SK-N-SH treated with all-trans-retinoic acid at 6 μM for 48 hours (cell line): ENCODE results near the gene ECE1.

ENCODE experiments used
- ARNTL ChIP-seq: fragments of 450-650 bp; formaldehyde crosslinking; IDR thresholded peaks from 2 replicates; pipeline ENCODE4 v1.5.0; 2020; ENCODE audit warnings: low read depth, mild to moderate bottlenecking, moderate library complexity, borderline replicate concordance
- CSDC2 ChIP-seq: fragments of 250-450 bp; sonication (Bioruptor Pico); IDR thresholded peaks from 2 replicates; pipeline ENCODE4 v1.5.0; 2020; ENCODE audit warnings: mild to moderate bottlenecking, moderate library complexity
- CSRNP3 ChIP-seq: fragments of 250-450 bp; sonication (Bioruptor Pico); IDR thresholded peaks from 2 replicates; pipeline ENCODE4 v1.5.1; 2021; ENCODE audit warnings: mild to moderate bottlenecking, moderate library complexity
- GLIS3 ChIP-seq: fragments of 250-450 bp; sonication (Bioruptor Pico); IDR thresholded peaks from 2 replicates; pipeline ENCODE4 v1.5.0; 2020; ENCODE audit warnings: mild to moderate bottlenecking, moderate library complexity
- ISL1 ChIP-seq: fragments of 250-450 bp; sonication (Bioruptor Pico); IDR thresholded peaks from 2 replicates; pipeline ENCODE4 v2.1.2; 2022; ENCODE audit warnings: mild to moderate bottlenecking, moderate library complexity
- RARB ChIP-seq: fragments of 250-450 bp; sonication (Bioruptor Pico); IDR thresholded peaks from 2 replicates; pipeline ENCODE4 v1.8.0; 2021; ENCODE audit warnings: mild to moderate bottlenecking, moderate library complexity
- SNAI2 ChIP-seq: fragments of 250-450 bp; sonication (Bioruptor Pico); IDR thresholded peaks from 2 replicates; pipeline ENCODE4 v1.5.0; 2020; ENCODE audit warnings: mild to moderate bottlenecking, moderate library complexity
- TOX ChIP-seq: fragments of 250-450 bp; sonication (Bioruptor Pico); IDR thresholded peaks from 2 replicates; pipeline ENCODE4 v1.8.0; 2021; ENCODE audit warnings: mild to moderate bottlenecking, moderate library complexity, borderline replicate concordance
- ZFP3 ChIP-seq: fragments of 250-450 bp; sonication (Bioruptor Pico); IDR thresholded peaks from 2 replicates; pipeline ENCODE4 v1.5.0; 2020; ENCODE audit warnings: mild to moderate bottlenecking, moderate library complexity
- ZFP30 ChIP-seq: fragments of 450-650 bp; formaldehyde crosslinking; IDR thresholded peaks from 2 replicates; pipeline ENCODE4 v1.5.0; 2022; ENCODE audit warnings: mild to moderate bottlenecking, moderate library complexity
- ZNF8 ChIP-seq: fragments of 450-650 bp; formaldehyde crosslinking; IDR thresholded peaks from 2 replicates; pipeline ENCODE4 v1.5.0; 2020; ENCODE audit warnings: mild to moderate bottlenecking, moderate library complexity
- TF ChIP-seq, protein P1 (sequence below): fragments of 250-450 bp; sonication (Bioruptor Pico); IDR thresholded peaks from 2 replicates; pipeline ENCODE4 v1.5.0; 2020; ENCODE audit warnings: mild to moderate bottlenecking, moderate library complexity
- TF ChIP-seq, protein P2 (sequence below): fragments of 250-450 bp; sonication (Bioruptor Pico); IDR thresholded peaks from 2 replicates; pipeline ENCODE4 v1.8.0; 2020; ENCODE audit warnings: mild to moderate bottlenecking, moderate library complexity, borderline replicate concordance

DNA sequence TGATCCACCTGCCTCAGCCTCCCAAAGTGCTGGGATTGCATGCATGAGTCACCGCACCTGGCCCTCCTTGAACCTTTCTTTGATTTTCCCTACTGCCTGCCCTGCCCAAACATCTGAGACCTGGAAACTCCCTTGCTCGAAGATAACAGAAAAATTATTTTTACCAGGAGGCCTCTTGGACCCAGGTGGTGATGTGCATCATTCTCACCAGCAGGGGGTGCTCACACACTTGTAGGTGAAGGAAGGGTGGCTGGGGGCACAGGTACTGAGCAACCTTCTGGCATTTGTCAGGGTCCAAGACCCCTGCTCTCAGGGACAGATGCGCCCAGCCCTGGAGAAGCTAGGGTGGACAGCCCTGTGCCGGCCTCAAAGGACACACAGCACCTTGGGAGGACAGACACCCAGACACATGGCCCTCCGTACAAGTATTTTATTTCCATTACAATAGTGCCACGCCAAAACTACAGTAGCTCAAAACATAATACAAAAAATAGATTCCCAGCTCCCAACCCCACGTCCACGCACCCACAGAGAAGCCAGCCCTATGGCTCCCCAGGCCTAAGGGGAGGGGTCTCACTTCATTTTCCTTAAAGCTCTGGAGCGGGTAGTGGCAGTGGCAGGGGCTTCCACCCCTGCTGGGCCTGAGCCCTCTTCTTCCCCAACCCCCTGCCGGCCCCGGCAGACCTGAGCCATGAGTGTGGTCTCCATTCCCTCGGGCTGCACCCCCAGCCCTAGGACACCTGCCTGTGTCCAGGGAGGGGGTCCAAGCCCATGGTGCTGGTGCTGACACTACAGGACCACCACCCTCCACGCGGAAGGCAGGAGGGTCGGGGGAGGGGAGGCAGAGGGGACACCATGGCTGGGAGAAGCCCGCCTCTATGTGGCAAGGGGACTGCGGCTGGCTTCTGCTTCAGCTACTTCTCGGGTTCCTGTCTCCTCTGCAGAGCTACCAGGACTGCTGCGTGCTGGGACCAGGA, 73.1 kb downstream of the ECE1 start:
- TF ChIP-seq, protein P1, sequence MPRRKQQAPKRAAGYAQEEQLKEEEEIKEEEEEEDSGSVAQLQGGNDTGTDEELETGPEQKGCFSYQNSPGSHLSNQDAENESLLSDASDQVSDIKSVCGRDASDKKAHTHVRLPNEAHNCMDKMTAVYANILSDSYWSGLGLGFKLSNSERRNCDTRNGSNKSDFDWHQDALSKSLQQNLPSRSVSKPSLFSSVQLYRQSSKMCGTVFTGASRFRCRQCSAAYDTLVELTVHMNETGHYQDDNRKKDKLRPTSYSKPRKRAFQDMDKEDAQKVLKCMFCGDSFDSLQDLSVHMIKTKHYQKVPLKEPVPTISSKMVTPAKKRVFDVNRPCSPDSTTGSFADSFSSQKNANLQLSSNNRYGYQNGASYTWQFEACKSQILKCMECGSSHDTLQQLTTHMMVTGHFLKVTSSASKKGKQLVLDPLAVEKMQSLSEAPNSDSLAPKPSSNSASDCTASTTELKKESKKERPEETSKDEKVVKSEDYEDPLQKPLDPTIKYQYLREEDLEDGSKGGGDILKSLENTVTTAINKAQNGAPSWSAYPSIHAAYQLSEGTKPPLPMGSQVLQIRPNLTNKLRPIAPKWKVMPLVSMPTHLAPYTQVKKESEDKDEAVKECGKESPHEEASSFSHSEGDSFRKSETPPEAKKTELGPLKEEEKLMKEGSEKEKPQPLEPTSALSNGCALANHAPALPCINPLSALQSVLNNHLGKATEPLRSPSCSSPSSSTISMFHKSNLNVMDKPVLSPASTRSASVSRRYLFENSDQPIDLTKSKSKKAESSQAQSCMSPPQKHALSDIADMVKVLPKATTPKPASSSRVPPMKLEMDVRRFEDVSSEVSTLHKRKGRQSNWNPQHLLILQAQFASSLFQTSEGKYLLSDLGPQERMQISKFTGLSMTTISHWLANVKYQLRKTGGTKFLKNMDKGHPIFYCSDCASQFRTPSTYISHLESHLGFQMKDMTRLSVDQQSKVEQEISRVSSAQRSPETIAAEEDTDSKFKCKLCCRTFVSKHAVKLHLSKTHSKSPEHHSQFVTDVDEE, result no peak
- TF ChIP-seq ZFP30 (CRISPR knock-in tag) (no peak), GLIS3 (CRISPR knock-in tag) (no peak), ISL1 (no peak), ARNTL (CRISPR knock-in tag) (no peak), RARB (CRISPR knock-in tag) (no peak), ZFP3 (CRISPR knock-in tag) (no peak), ZNF8 (CRISPR knock-in tag) (no peak), CSRNP3 (CRISPR knock-in tag) (no peak), TOX (CRISPR knock-in tag) (no peak), CSDC2 (CRISPR knock-in tag) (no peak), SNAI2 (CRISPR knock-in tag) (no peak)
- TF ChIP-seq, protein P2, sequence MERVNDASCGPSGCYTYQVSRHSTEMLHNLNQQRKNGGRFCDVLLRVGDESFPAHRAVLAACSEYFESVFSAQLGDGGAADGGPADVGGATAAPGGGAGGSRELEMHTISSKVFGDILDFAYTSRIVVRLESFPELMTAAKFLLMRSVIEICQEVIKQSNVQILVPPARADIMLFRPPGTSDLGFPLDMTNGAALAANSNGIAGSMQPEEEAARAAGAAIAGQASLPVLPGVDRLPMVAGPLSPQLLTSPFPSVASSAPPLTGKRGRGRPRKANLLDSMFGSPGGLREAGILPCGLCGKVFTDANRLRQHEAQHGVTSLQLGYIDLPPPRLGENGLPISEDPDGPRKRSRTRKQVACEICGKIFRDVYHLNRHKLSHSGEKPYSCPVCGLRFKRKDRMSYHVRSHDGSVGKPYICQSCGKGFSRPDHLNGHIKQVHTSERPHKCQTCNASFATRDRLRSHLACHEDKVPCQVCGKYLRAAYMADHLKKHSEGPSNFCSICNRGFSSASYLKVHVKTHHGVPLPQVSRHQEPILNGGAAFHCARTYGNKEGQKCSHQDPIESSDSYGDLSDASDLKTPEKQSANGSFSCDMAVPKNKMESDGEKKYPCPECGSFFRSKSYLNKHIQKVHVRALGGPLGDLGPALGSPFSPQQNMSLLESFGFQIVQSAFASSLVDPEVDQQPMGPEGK (CRISPR knock-in tag), result no peak
